SK-N-MC (cell line): ENCODE measurements around the gene OR5H14.

Experiments used
- EZH2 ChIP-seq: fragments of 200-600 bp; sonication (generic); IDR thresholded peaks from one replicate; pipeline ENCODE4 v1.6.1; 2017; ENCODE audit warnings: antibody characterized with exemption
- POLR2AphosphoS5 ChIP-seq: IDR thresholded peaks from 2 replicates; pipeline ENCODE4 v1.6.1; 2012; ENCODE audit warnings: mild to moderate bottlenecking, low read depth, low read length, borderline replicate concordance

DNA sequence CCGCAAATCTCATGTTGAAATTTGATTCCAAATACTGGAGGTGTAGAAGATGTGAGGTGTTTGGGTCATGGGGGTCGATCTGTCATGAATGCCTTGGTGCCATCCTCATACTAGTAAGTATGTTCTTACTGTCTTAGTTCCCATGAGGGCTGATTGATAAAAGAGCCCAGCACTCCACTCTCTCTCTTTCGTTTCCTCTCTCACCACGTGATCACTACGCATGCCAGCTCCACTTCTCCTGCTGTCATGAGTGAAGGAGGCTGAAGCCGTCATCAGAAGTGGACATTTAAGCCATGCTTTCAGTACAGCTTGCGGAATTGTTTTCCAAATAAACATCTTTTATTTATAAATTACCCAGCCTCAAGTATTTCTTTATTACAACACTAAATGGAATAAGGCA, 25.3 kb downstream of the OR5H14 start:
- TF ChIP-seq POLR2AphosphoS5 (no peak), EZH2 (no peak)
